A549 (cell line): ENCODE measurements around the gene SERPINA4. TPM values are rescaled to one million over a fixed set of nuclear protein-coding genes. Genes with fewer than 3 reads are reported as not detected.
A peak's percentile ranks its signal among the peaks of the same experiment; 100 is the strongest.

Source experiments
- ATAC-seq, 2 experiments: fragments of 200-7000 bp in 1 of 2; fragments of >200 bp in 1 of 2; cut with Nextera tagmentation in 1 of 2; cut with Tn5 transposase in 1 of 2; 3 replicates each; pipeline versions ENCODE4 v1.8.0 to v1.9.1; 2018 to 2020; ENCODE audit warnings: mild to moderate bottlenecking in 1 of 2, moderate library complexity in 1 of 2
- CTCF ChIA-PET: fragments of 300-600 bp; sonication (Branson Sonifier 250); formaldehyde crosslinking; extraction: SDS; loops from one replicate; lab custom pipeline; 2021; ENCODE audit warnings: antibody characterized with exemption, inconsistent platforms; lab: Yijun Ruan, JAX
- POLR2A ChIA-PET: fragments of 350-600 bp; formaldehyde crosslinking; extraction: SDS; loops from one replicate; lab custom pipeline; 2021; ENCODE audit warnings: antibody characterized with exemption, inconsistent platforms; lab: Yijun Ruan, JAX
- DNase-seq, 2 experiments: peaks; one replicate each; pipeline versions ENCODE4 v3.0.0 to v3.0.0-alpha.2; 2011 to 2016; ENCODE audit warnings: low read depth in 1 of 2, low spot score in 1 of 2
- FAIRE-seq: peaks from 2 replicates; lab custom pipeline; 2011; peaks lifted over from hg19 to GRCh38; lab: Jason Lieb, UNC
- H3K27ac ChIP-seq, 2 experiments: fragments of >200 bp; sonication (Bioruptor Twin); formaldehyde crosslinking; 3 replicates each; pipeline ENCODE4 v1.5.1; 2016 to 2017
- H3K4me1 ChIP-seq: fragments of >200 bp; sonication (Bioruptor Twin); formaldehyde crosslinking; 3 replicates; pipeline ENCODE4 v1.6.1; 2016
- H3K4me2 ChIP-seq: fragments of >200 bp; sonication (Bioruptor Twin); formaldehyde crosslinking; 3 replicates; pipeline ENCODE4 v1.6.1; 2016
- H3K4me3 ChIP-seq: fragments of >200 bp; sonication (Bioruptor Twin); formaldehyde crosslinking; 3 replicates; pipeline ENCODE4 v1.5.1; 2016
- H3K9me3 ChIP-seq: fragments of >200 bp; sonication (Bioruptor Twin); formaldehyde crosslinking; 3 replicates; pipeline ENCODE4 v1.6.1; 2016
- BCL3 ChIP-seq: fragments of >200 bp; sonication (Bioruptor Twin); formaldehyde crosslinking; IDR thresholded peaks from 3 replicates; pipeline ENCODE4 v1.6.1; 2016
- CBX2 ChIP-seq: fragments of 200-600 bp; sonication (generic); IDR thresholded peaks from 2 replicates; pipeline ENCODE4 v1.6.1; 2016; ENCODE audit warnings: low read depth, mild to moderate bottlenecking, borderline replicate concordance
- E2F6 ChIP-seq: IDR thresholded peaks from 2 replicates; pipeline ENCODE4 v1.6.1; 2012; ENCODE audit warnings: low read depth, borderline replicate concordance
- EHF ChIP-seq: fragments of 250-450 bp; sonication (Bioruptor Pico); IDR thresholded peaks from 2 replicates; pipeline ENCODE4 v1.5.0; 2020; ENCODE audit warnings: mild to moderate bottlenecking
- EHMT2 ChIP-seq: fragments of 200-600 bp; sonication (generic); IDR thresholded peaks from 2 replicates; pipeline ENCODE4 v1.6.1; 2016; ENCODE audit warnings: antibody characterized with exemption, low read depth, mild to moderate bottlenecking, moderate library complexity
- ELK1 ChIP-seq: fragments of 150-350 bp; IDR thresholded peaks from 2 replicates; pipeline ENCODE4 v1.6.1; 2014; ENCODE audit warnings: low read depth, mild to moderate bottlenecking, low read length
- ESRRA ChIP-seq: fragments of 150-350 bp; IDR thresholded peaks from 2 replicates; pipeline ENCODE4 v1.6.1; 2014; ENCODE audit warnings: mild to moderate bottlenecking, low read length, borderline replicate concordance
- FOSB ChIP-seq: fragments of 250-450 bp; sonication (Bioruptor Pico); IDR thresholded peaks from 2 replicates; pipeline ENCODE4 v1.5.0; 2020; ENCODE audit warnings: mild to moderate bottlenecking, moderate library complexity
- FOSL2 ChIP-seq, 2 experiments: fragments of 450-650 bp in 1 of 2; fragments of >200 bp in 1 of 2; sonication (Bioruptor Twin) in 1 of 2; formaldehyde crosslinking; IDR thresholded peaks; 2 replicates each; pipeline versions ENCODE4 v1.5.0 to v1.6.1; 2016 to 2020; ENCODE audit warnings: mild to moderate bottlenecking in 1 of 2, moderate library complexity in 1 of 2
- FOXS1 ChIP-seq: fragments of 250-450 bp; sonication (Bioruptor Pico); IDR thresholded peaks from 2 replicates; pipeline ENCODE4 v1.5.0; 2020; ENCODE audit warnings: mild to moderate bottlenecking, moderate library complexity
- GATA3 ChIP-seq: IDR thresholded peaks from 2 replicates; pipeline ENCODE4 v1.6.1; 2012; ENCODE audit warnings: borderline replicate concordance
- HDAC2 ChIP-seq: fragments of 200-600 bp; sonication (generic); IDR thresholded peaks from 2 replicates; pipeline ENCODE4 v1.6.1; 2016
- HEYL ChIP-seq: fragments of 250-450 bp; sonication (Bioruptor Pico); IDR thresholded peaks from 2 replicates; pipeline ENCODE4 v1.8.0; 2021; ENCODE audit warnings: mild to moderate bottlenecking, moderate library complexity
- HMGXB4 ChIP-seq: fragments of 250-450 bp; sonication (Bioruptor Pico); IDR thresholded peaks from 2 replicates; pipeline ENCODE4 v1.5.0; 2021; ENCODE audit warnings: mild to moderate bottlenecking, moderate library complexity, borderline replicate concordance
- HOXA7 ChIP-seq: fragments of 250-450 bp; sonication (Bioruptor Pico); IDR thresholded peaks from 2 replicates; pipeline ENCODE4 v1.5.0; 2020; ENCODE audit warnings: mild to moderate bottlenecking, moderate library complexity
- HOXB13 ChIP-seq: fragments of 250-450 bp; sonication (Bioruptor Pico); IDR thresholded peaks from 2 replicates; pipeline ENCODE4 v1.5.0; 2020; ENCODE audit warnings: low read depth, mild to moderate bottlenecking, moderate library complexity
- HOXB5 ChIP-seq: fragments of 250-450 bp; sonication (Bioruptor Pico); IDR thresholded peaks from 2 replicates; pipeline ENCODE4 v1.5.0; 2020; ENCODE audit warnings: mild to moderate bottlenecking, moderate library complexity
- JUN ChIP-seq, 2 experiments: fragments of >200 bp; sonication (Bioruptor Twin); formaldehyde crosslinking; IDR thresholded peaks; 2 replicates in 1 of 2; 3 replicates in 1 of 2; pipeline ENCODE4 v1.6.1; 2016 to 2017
- KDM1A ChIP-seq: fragments of 200-600 bp; sonication (generic); IDR thresholded peaks from 2 replicates; pipeline ENCODE4 v1.6.1; 2016; ENCODE audit warnings: low read depth, mild to moderate bottlenecking
- MYC ChIP-seq: IDR thresholded peaks from 2 replicates; pipeline ENCODE4 v1.6.1; 2012; ENCODE audit warnings: mild to moderate bottlenecking, inconsistent platforms, low read length, improper control_type of control experiment, borderline replicate concordance
- NR3C1 ChIP-seq: fragments of >200 bp; sonication (Bioruptor Twin); formaldehyde crosslinking; IDR thresholded peaks from 3 replicates; pipeline ENCODE4 v1.6.1; 2017
- POLR2A ChIP-seq: IDR thresholded peaks from 2 replicates; pipeline ENCODE4 v1.6.1; 2012; ENCODE audit warnings: mild to moderate bottlenecking, low read length
- POLR2AphosphoS2 ChIP-seq: conservative IDR thresholded peaks from 2 replicates; pipeline ENCODE4 v1.6.1; 2012; ENCODE audit warnings: low read length, improper control_type of control experiment, inconsistent platforms
- RARB ChIP-seq: fragments of 250-450 bp; sonication (Bioruptor Pico); IDR thresholded peaks from 2 replicates; pipeline ENCODE4 v1.8.0; 2021; ENCODE audit warnings: mild to moderate bottlenecking, moderate library complexity
- RCOR1 ChIP-seq: fragments of 150-350 bp; IDR thresholded peaks from 2 replicates; pipeline ENCODE4 v1.6.1; 2014; ENCODE audit warnings: antibody characterized with exemption, low read length, low read depth
- TFCP2L1 ChIP-seq: fragments of 250-450 bp; sonication (Bioruptor Pico); IDR thresholded peaks from 2 replicates; pipeline ENCODE4 v1.5.0; 2021; ENCODE audit warnings: mild to moderate bottlenecking
- ZSCAN20 ChIP-seq: fragments of 250-450 bp; sonication (Bioruptor Pico); IDR thresholded peaks from 2 replicates; pipeline ENCODE4 v1.8.0; 2022; ENCODE audit warnings: mild to moderate bottlenecking, moderate library complexity
- WGBS: methylation state at CpG from one replicate; pipeline ENCODE4 v1.1.6; 2017; ENCODE audit errors: missing lambda C conversion rate; 5-methylcytosine and 5-hydroxymethylcytosine counted together
- polyA plus RNA-seq, 4 experiments: library from polyadenylated mRNA; depleted of rRNA in 3 of 4; stranded (reverse); fragments of >200 nt; fragmentation: RNase III in 1 of 4; extraction: RNeasy Plus Mini Kit Qiagen cat#74134 plus additional on column Dnase treatment in 1 of 4; gene quantifications; 2 replicates in 3 of 4; 3 replicates in 1 of 4; pipeline ENCODE4 v1.2.3, GENCODE V29; 2011 to 2017
- TF ChIP-seq, protein P1 (sequence below): fragments of 450-650 bp; IDR thresholded peaks from 2 replicates; pipeline ENCODE4 v1.6.1; 2014; ENCODE audit warnings: antibody characterized with exemption

The SERPINA4 gene
- polyA plus RNA-seq, 2 of the 4 experiments (the other 2 are of a cell fraction) = 0.08 TPM; not detected in 1

DNA sequence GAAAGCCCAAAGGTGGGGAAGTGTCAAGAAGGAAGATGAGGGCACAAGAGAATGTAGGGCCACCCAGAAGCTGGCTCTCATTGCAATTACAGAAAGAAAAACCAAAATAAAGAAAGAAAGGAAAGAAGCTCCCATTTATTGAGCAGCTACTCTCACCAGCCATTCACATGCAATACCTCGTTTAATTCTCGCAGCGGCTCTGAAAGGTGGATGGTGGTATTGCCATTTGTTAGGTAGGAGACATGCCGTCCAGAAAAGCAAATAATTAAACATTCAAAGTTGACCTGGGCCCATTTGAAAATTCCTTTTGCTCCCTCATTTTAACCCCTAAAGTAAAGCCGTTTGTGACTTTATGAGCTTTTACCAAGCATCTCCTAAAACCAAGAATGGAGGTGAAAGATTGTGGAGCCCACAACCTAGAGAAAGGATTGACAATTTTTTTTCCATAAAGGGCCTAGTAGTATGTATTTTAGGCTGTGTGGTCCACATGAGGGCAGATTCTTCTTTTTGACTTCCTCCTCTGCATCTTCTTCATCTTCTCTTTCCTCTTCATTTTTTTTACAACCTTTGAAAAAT, 56.2 kb downstream of the SERPINA4 start:
- CTCF ChIA-PET = interaction anchor here (0.6 to 2.2 kb wide), 4 partner anchors 15 to 1288 kb away, joined by 3 to 11 read pairs (median 4); partner anchors contain the start of gene IFI27L2
- POLR2A ChIA-PET = no interaction called here
- WGBS = 34% methylated on average over 5 of the region's 5 CpGs
- ATAC-seq = no peak
- Histone ChIP-seq H3K27ac (no peak overlapping the region), H3K9me3 (peaks cover 45% of the 10 kb centered on the region), H3K4me1 (peaks cover 8% of the 10 kb centered on the region)
- FAIRE-seq = no peak
- no peak for DNase-seq
- TF ChIP-seq GATA3 (no peak), BCL3 (no peak), FOSL2 (IDR thresholded peaks at IDR 0.05) (no peak), FOSL2 (CRISPR knock-in tag; IDR thresholded peaks at IDR 0.05) (no peak), HEYL (CRISPR knock-in tag) (no peak), CBX2 (no peak), HOXA7 (CRISPR knock-in tag) (no peak), EHF (no peak), ESRRA (no peak), RARB (no peak), HMGXB4 (CRISPR knock-in tag) (no peak), HOXB5 (CRISPR knock-in tag) (no peak)
- TF ChIP-seq, protein P1, sequence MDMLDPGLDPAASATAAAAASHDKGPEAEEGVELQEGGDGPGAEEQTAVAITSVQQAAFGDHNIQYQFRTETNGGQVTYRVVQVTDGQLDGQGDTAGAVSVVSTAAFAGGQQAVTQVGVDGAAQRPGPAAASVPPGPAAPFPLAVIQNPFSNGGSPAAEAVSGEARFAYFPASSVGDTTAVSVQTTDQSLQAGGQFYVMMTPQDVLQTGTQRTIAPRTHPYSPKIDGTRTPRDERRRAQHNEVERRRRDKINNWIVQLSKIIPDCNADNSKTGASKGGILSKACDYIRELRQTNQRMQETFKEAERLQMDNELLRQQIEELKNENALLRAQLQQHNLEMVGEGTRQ = no peak
- TF ChIP-seq, all 56 proteins: peak for 0
- no peak overlapping the region for H3K4me3 ChIP-seq
- H3K4me2 ChIP-seq = no peak overlapping the region

DNA sequence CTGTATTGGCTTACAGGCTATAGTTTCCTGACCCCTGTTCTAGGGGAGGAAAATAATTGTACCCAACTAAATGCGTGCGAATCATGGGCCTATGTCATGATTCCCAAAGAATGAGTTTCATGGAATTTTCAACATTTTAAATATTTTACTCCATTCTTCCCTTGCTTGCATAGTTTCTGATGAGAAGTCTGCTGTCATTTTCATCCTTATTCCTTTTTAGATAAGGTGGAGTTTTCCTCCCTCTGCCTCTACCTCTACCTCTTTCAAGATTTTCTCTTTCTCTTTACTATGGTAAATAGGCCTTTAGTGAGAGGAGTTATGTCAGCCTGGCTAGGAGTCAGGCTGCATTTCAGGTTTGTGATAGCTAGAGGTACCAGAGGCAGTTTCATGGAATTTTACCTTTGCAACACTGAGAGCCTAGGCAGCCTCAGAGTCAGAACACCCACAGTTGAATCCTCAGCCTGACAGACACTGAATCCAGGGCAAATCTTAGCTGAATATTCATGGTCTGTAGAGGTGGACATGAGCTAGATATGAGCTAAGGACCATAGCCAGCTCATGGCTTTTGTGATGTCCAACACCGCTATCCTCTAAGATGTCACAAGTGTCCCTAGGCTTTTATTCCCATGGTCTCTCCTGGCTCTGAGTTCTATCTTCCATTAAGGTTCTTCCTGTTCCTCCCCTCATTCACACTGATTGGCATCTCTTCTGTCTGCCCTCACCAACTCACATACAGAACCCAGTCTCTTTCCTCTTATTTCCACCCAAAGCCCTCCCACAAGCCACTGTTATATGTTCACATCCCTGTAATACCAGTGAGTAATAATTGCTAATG, 57.0 kb downstream of the SERPINA4 start:
- ChIA-PET CTCF (interaction anchor here (0.6 to 2.2 kb wide), 5 partner anchors 11 to 1288 kb away, joined by 3 to 11 read pairs (median 4); partner anchors contain the start of gene IFI27L2), POLR2A (no interaction called here)
- H3K4me2 ChIP-seq = no peak overlapping the region
- FAIRE-seq = no peak
- 44% methylated on average over 3 of the region's 3 CpGs for WGBS
- H3K27ac ChIP-seq = no peak overlapping the region
- peaks cover 45% of the 10 kb centered on the region for H3K9me3 ChIP-seq
- no peak overlapping the region for H3K4me3 ChIP-seq
- ATAC-seq = no peak
- TF ChIP-seq ZSCAN20 (CRISPR knock-in tag) (no peak), KDM1A (peak; percentile 56; the same call in 1 of the 2 replicates)
- peaks cover under 1% of the 10 kb centered on the region; the same call in 2 of the 3 replicates for H3K4me1 ChIP-seq
- no peak for DNase-seq

DNA sequence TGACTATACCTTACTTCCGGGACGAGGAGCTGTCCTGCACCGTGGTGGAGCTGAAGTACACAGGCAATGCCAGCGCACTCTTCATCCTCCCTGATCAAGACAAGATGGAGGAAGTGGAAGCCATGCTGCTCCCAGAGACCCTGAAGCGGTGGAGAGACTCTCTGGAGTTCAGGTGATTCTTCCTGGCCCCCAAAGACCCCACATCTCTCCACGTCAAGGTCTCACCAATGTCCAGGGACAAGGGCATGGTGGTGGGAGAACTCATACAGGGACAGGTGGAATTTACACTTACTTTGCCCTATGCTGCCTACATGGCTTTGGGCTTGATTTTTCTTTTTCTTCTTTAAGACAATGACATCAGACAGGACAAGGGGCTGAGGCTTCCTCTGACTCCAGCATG, 58.1 kb downstream of the SERPINA4 start:
- WGBS = 6% methylated on average over 4 of the region's 6 CpGs
- H3K9me3 ChIP-seq = peaks cover 45% of the 10 kb centered on the region
- no peak for DNase-seq
- ChIA-PET CTCF (no interaction called here), POLR2A (no interaction called here)
- H3K27ac ChIP-seq = no peak overlapping the region
- ATAC-seq = no peak
- no peaks in the 10 kb centered on the region for H3K4me1 ChIP-seq
- H3K4me2 ChIP-seq = no peak overlapping the region
- H3K4me3 ChIP-seq = no peak overlapping the region
- FAIRE-seq = no peak
- no peak for TF ChIP-seq NR3C1
- TF ChIP-seq TFCP2L1 (CRISPR knock-in tag) = no peak
- no peak for TF ChIP-seq JUN (IDR thresholded peaks at IDR 0.05)
- no peak for TF ChIP-seq FOSB (CRISPR knock-in tag)
- TF ChIP-seq ELK1 = no peak
- no peak for TF ChIP-seq ZSCAN20 (CRISPR knock-in tag)
- no peak for TF ChIP-seq FOXS1 (CRISPR knock-in tag)
- no peak for TF ChIP-seq RARB
- no peak for TF ChIP-seq HOXA7 (CRISPR knock-in tag)
- TF ChIP-seq EHMT2 = no peak
- no peak for TF ChIP-seq HDAC2
- no peak for TF ChIP-seq POLR2A
- no peak for TF ChIP-seq HOXB13
- TF ChIP-seq RCOR1 = no peak
- TF ChIP-seq MYC = no peak
- no peak for TF ChIP-seq E2F6
- no peak for TF ChIP-seq POLR2AphosphoS2
